ENCODE results near the gene DMRT3.

The DMRT3 gene

DNA sequence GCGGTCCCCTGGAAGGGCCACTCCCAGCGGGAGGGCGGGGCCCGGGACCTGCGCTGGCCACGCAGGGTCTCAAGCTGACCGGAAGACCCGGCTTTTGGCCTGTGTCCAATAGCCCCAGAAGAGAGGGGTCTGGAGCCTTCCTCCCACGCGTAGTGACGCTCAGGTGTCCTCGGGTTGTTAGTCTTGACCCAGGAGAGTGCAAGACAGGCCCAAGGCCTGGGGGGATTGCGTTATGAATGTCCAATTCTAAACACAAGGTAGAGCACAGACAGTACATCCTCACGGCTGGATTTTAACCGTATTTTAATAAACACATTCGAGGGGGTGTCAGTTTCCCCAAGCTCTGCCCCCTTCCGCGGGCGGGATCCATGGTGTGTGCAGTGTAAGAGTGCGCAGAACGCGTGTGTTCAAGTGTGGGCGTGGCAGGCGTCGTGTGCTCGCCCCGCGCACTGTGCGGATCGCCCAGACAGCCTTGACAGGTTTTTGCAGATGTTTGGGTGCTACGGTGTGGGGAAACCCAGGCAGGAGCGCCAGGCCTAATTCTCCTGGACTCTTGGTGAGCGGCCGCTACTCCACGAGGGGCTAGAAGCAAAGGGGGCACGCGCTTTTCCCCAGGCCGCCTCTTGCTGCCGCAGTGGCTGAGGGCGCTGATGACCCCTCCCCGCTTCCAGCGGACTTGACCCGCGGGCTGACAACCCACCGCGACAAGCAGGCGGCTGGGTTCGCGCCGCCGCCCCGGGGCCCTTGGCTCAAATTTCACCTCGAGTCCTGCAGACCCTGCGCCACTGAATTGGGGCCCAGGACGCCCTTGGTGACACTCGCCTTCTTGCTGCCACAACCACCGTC is 6.1 kb upstream of the DMRT3 start:
- no peak for DNase-seq (ENCODE audit: low spot score)

DNA sequence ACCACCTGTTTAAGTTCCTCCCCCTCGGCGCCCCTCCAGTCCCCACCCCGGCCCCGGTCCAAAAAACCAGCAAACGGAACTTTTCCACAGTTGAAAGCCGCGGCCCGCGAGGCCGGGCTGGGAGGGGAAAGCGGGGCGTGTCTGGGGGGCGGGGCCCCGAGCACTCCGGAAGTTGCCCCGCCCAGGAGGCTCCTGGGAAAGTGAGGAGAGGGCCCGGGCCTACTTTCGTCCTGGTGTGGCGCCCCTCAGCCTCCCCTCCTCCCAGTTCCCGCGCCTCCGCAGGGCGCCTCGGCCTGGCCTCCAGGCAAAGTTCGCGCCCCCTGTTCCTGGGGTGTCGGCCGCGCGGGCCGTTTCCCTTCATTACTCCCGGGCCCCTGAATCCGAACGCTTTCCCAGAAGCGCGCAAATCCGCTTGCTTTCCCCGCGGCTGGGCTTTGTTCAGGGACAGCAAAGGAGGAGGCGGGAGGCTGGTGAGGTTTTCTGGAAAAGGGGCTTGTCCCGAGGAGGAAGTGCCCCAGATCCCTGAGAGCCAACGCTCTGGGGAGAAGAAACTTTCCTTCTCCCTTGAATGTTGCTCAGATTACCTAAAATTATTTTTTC is 4.5 kb upstream of the DMRT3 start:
- no peak for DNase-seq (ENCODE audit: low spot score)

DNA sequence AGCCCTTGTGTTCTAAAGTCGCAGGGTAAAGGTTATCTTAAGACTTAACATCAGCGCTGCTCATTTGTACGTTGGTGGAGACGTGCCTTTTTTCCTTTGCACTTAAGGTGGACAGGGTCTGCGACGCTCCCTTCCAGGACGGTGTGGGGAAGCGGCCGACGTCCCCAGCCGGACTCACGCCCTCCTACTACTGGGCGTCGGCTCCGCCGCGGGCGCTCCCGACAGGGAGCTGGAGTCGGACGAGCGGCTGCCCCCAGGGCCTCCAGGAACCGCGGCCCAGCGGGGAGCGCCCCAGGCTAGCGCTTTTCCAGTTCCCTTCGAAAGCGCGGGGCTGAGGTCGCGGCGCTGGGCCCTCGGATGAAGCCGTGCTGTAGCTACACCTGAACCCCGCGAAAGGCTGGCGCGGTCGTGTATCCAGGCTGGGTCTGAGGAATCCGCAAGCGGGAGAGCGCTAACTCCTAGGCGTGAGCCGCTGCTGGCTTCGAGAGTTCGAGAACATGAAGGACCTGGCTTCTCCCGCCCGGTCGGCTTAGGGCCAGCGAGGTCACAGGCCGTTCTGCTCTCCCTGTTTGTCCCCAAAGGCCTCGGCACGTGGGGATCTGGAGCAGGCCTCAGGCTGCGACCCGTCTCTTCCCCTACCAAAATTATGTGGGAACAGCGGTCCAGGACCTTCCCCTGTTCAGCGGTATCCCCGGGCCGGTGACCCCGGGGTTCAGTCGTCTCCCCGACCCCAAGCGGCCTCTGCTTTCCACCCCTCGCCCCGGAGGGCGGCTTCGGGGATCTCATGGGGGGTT is 3.8 kb upstream of the DMRT3 start:
- DNase-seq (ENCODE audit: low spot score), result no peak

GRCh38 chr9:973295-973834 is 3.1 kb upstream of the DMRT3 start:
- DNase-seq (ENCODE audit: low spot score), result no peak

DNA sequence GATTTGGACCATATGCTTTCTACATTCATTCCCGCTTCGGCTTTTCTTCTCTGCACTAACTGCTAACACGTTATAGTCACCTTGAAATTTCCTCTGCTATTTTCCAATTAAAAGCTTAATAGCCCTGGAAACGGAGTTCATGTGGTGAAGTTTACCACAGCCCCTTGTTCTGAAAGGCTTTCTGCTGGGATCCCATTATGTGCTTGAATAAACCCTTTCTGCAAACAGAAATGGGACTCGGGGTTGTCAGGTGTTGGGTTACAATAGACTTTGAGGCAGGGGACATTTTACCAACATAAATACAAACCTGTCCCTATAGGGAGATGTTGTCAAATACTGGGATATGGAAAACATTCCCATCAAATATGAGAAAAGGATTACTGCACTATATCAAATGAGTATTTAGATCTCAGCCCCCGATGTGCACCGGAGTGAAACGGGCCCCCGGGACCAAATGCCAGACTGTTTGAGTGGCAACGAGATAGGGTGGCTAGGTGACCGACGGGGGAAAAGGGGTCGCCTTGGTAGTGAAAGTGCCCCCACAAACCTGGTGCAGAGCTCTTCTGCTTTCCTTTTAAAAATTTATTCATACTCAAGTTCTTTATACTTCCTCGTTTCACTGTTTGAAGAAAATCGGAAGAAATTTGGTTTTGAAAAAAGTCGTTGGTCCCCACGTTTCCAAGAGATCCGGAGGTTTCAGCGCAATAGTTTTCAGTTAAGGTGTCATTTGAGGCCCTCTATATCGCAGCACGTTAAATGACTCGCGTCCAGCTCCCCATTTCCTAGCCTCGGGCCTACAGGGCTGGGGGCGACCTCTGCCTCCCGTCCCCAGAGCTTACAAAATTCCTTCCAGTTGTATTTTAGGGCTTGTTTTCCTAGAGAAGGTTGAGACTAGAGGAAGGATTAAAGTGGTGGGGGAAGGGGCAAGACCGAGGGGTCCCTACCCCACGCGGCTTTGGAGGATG is 2.1 kb upstream of the DMRT3 start:
- no peak for DNase-seq (ENCODE audit: low spot score)

- DNase-seq (ENCODE audit: low spot score), result no peak
Observed at GRCh38 chr9:974996-975739, 1.3 kb upstream of the DMRT3 start.

DNA sequence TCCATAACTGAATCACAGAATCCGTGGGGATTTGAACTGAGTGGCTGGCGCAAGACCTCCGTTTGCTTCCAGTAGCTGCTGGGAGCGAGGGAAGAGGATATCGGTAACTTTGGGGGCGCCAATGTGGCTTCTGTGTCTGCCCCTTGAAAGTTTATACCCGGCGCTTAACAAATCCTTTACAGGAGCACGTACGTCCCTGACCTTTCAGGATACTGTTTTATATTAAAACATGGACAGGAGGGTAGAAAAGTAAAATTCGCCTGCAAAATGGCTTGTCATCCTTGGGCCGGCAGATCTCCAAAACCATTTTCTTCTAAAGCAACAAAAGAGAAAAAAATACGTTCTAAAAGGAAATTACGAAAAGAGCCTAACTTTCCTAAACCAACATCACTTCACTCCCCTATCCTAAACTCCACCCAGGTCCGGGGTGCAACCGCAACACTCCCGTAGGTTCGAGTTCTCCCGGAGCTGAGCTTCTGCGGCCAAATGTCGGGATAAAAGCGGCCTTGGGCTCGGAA is 656 bp upstream of the DMRT3 start:
- DNase-seq (ENCODE audit: low spot score), result no peak

DNA sequence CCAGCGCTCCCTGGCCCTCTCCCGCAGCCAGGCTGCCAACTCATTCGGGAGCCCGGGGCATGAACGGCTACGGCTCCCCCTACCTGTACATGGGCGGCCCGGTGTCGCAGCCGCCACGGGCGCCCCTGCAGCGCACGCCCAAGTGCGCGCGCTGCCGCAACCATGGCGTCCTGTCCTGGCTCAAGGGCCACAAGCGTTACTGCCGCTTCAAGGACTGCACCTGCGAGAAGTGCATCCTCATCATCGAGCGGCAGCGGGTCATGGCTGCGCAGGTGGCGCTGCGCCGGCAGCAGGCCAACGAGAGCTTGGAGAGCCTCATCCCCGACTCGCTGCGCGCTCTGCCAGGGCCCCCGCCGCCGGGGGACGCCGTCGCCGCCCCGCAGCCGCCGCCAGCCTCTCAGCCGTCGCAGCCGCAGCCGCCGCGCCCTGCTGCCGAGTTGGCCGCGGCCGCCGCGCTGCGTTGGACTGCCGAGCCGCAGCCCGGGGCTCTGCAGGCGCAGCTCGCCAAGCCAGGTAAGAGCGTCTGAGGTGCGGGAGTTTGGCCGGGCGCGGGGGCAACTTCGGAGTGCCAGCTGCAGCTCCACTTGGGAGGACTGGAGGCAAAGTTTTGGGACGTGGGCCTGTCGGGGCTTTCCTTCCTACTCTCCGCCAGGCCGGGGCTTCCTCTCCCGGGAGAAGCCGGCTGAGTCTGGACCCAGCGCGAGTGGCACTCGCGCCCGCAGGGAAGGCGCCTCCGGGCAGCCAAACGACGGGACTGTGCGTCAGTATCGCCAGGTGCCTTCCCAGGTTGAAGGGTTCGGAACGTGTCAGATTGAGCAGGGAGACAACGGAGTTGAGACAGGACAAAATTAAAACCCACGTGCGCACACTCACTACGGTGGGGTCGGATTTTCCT is 735 bp downstream of the DMRT3 start:
- no peak for DNase-seq (ENCODE audit: low spot score)

DNA sequence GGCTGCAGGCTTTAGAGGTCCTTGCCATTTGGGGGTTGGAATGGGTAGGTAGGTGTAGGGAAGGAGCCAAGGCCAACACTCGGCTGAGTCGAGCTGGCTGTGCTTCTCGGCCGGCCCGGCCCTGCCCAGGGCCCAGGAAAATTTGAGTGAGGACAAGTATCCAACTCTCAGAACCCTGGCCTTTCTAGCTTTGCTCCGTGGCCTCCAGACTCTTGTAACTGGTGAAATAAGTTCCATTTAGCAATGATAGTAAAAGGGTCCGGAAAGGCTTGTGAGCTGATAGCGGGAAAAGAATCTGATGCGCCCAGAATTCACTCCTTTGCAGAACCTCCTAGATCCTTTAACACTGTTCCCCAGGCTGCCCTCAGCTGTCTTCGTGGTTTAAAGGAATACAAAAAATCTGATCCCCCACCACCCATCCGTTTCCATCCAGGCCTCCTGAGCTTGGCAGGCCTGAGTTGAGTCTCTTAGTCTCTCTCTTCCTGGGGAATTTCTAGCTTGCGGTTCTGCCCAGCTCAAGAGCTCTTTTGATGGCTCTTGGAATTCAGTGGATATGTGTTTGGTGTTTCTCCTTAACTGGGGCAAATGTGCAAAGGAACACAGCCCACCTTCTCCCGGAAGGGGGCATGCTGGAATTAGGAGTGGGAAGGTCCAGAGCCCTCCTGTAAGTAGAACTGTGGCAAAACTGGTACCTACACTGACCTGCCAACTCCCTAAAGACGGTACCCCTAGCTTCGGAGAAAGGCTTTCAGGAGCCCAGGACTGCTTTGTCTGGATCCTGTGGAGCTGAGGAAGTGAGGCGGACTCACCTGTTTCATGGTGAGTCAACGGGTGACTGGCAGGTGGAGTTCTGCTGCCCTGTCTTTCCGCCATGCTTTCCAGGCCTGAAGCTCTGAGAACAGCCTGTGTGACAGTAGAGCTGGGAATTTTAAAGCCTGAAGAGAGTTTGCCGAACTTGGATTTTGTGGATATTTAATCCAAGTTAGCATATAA is 1.7 kb downstream of the DMRT3 start:
- no peak for DNase-seq (ENCODE audit: low spot score)

DNA sequence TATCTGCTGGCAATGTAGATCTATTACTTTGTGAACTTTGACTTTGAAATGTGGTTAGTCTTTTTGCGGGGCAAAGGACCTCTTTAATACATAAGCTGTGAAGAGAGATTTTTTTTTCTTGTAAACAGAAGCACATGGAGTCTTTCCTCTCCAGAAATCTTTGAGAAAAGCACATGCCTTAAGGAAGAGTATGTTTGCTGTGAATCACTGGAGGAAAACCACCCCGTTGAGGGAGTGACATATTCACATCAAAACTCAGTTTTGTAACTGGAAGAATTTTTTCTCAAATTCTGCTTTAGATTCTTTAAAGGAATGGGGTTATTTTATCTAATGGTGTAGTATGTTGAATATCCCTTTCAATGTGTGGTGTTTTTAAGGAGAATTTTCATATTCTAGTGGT is 3.5 kb downstream of the DMRT3 start:
- DNase-seq (ENCODE audit: low spot score), result no peak

- DNase-seq (ENCODE audit: low spot score), result no peak
Observed at GRCh38 chr9:980640-981039, 4.2 kb downstream of the DMRT3 start.

GRCh38 chr9:981491-981898 is 5.0 kb downstream of the DMRT3 start:
- no peak for DNase-seq (ENCODE audit: low spot score)

- no peak for DNase-seq (ENCODE audit: low spot score)
Observed at GRCh38 chr9:982394-983230, 6.2 kb downstream of the DMRT3 start.

GRCh38 chr9:994005-994404 is 17.6 kb downstream of the DMRT3 start:
- no peak for DNase-seq (ENCODE audit: low spot score)

DNA sequence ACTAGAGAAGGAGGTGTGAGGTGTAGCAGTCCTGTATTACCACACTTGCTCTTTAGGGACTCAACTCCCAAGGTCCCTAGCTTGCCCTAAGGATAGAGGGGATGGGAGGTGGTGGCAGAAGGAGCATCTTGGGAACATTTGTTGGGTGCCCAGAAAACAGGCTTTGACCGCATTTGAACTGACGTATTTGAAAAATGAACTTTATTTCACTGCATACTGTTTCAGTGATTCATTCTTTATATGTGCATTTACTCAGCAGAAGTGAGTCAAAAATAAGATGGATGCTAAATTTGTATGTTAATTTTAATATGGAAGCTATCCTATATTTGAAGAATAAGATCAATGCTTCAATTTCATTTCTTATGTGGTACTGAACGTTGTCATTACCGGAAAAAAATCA is 18.7 kb downstream of the DMRT3 start:
- no peak for DNase-seq (ENCODE audit: low spot score)

DNA sequence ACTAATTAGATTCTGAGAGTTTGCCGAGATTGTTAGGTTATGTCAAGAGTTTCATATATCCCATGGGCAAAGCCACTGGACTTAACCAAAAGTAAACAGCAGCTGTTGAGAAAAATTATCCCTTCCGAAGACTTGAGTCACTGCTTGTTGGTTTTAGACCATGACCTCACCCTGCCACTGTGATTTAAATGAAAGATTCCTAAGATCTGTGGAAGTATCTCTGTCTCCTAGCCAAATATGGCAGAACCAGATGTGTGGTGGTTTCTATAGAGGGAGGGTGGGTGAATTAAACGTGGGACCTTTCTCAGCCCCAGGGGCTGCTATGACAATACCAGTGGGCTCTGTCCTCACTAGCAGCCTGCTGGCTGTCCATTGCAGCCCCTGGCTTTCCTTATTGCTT is 19.3 kb downstream of the DMRT3 start:
- DNase-seq (ENCODE audit: low spot score), result no peak
